ENCODE data around the gene RBM33.
A peak's percentile ranks its signal among the peaks of the same experiment; 100 is the strongest.

The RBM33 gene

DNA sequence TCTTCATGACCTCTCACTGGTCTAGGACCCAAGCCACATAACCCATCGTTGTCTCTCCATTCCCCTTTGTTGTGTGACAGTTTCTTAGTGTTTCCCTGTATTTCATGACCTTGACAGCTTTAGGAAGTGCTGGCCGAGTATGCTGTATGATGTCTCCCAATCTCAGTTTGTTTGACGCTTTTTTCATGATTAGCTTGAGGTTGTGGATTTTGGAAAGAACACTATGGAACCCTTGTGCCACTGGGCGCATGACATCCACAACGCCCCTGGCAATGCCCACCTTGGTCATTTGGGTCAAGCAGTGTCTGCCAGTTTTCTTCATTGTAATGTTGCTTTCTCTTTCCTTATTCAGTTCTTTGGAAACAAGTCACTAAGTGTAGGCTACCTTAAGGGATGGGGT, 52.3 kb downstream of the RBM33 start:
- H3K4me1 ChIP-seq, result peaks cover 0 to 13% (median 5%) of the 10 kb centered on the region in 10 experiments; a peak in 8 of 20 replicates
- no peak overlapping the region for H3K9ac ChIP-seq
- no peak overlapping the region for H3K4me2 ChIP-seq
- H4K20me1 ChIP-seq, result peaks cover 55 to 99% (median 86%) of the 10 kb centered on the region in 11 experiments; a peak in 21 of 22 replicates
- H3K27ac ChIP-seq, result no peak overlapping the region
- no peak for TF ChIP-seq Cebpa-rat (IDR thresholded peaks at IDR 0.05)
- H3K36me3 ChIP-seq, result peaks cover 47 to 98% (median 77%) of the 10 kb centered on the region in 11 experiments
- no peaks in the 10 kb centered on the region for H3K9me3 ChIP-seq (replicated peaks in 1 of 11)
- no peaks in the 10 kb centered on the region for H3K27me3 ChIP-seq
- no peak overlapping the region for H3K4me3 ChIP-seq

DNA sequence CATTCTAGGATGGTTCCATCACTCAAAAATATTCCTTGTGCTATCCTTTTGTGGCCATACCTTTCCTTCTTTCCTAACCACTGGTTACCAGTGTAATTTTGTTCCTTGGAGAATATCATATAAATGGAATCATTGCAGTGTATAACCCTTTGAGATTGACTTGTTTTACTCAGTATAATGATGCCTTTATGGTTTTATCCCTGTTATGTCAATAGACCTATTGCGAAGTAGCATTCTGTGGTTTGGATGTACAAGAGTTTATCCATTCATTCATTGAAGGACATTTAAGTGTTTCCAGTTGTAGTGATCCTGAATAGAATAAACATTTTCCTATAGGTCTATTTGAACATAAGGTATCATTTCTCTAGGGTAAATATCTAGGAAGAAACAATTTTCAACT, 54.2 kb downstream of the RBM33 start:
- Histone ChIP-seq H3K9me3 (replicated peaks in 1 of 11) (no peaks in the 10 kb centered on the region), H3K27ac (no peak overlapping the region), H3K4me1 (peaks cover 0 to 15% (median 6%) of the 10 kb centered on the region in 10 experiments; a peak in 9 of 20 replicates), H3K4me2 (no peak overlapping the region), H3K4me3 (no peak overlapping the region), H3K36me3 (peaks cover 55 to 98% (median 82%) of the 10 kb centered on the region in 11 experiments), H3K27me3 (no peaks in the 10 kb centered on the region), H3K9ac (no peak overlapping the region), H4K20me1 (peaks cover 45 to 95% (median 73%) of the 10 kb centered on the region in 11 experiments; a peak in 21 of 22 replicates)
- TF ChIP-seq Cebpa-rat (IDR thresholded peaks at IDR 0.05), result no peak

DNA sequence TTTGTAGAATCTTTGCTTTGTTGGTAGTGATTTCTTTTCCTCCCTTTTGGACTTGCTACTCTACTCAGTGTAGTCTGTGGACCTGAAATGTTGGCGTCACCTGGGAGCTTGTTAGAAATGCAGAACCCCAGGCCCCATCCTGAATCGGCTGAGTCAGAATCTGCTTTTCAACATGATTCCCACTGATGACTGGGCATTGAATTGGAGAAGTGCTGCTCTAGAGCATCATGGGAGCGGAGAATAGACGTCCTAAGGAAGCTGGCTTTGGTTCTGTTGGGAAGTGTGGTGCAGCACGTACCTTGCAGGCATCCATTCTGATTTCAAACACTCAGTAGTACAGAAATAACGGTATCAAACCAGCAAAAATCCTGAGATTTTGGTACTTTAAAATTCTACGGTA, 54.7 kb downstream of the RBM33 start:
- Histone ChIP-seq H3K9ac (no peak overlapping the region), H4K20me1 (peaks cover 44 to 95% (median 69%) of the 10 kb centered on the region in 11 experiments; a peak in 21 of 22 replicates)

DNA sequence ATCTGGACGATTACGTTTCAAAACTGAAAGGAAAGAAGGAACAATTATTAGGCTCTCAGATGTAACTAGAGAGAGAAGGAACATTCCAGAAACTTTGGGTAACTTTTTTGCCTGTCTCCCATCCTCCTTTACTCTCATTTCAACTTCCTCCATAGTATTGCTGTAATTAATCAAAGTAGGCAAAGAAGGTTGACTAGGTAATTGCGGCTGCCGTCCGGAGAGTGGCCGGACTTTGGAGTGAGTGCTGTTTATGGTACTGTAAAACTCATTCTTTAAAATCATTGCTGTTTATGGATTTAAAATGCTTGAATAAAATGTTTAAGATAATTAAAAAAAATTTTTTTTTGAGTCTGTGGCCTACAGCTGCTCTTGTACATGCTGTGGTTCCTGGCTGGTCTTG, 56.4 kb downstream of the RBM33 start:
- Histone ChIP-seq H4K20me1 (peaks cover 42 to 95% (median 65%) of the 10 kb centered on the region in 11 experiments; a peak in 21 of 22 replicates), H3K9me3 (replicated peaks in 1 of 11) (no peaks in the 10 kb centered on the region), H3K9ac (no peak overlapping the region), H3K4me2 (no peak overlapping the region), H3K36me3 (peaks cover 69 to 98% (median 93%) of the 10 kb centered on the region in 11 experiments), H3K4me1 (peaks cover 0 to 15% (median 4%) of the 10 kb centered on the region in 10 experiments; a peak in 7 of 20 replicates), H3K4me3 (no peak overlapping the region), H3K27me3 (no peaks in the 10 kb centered on the region), H3K27ac (no peak overlapping the region)
- no peak for TF ChIP-seq Cebpa-rat (IDR thresholded peaks at IDR 0.05)

More for the DNA sequence above, 54.7 kb downstream of the RBM33 start:
- no peak overlapping the region for H3K27ac ChIP-seq
- no peaks in the 10 kb centered on the region for H3K9me3 ChIP-seq (replicated peaks in 1 of 11)
- H3K4me2 ChIP-seq, result no peak overlapping the region
- peaks cover 0 to 15% (median 4%) of the 10 kb centered on the region in 10 experiments; a peak in 7 of 20 replicates for H3K4me1 ChIP-seq
- no peak for TF ChIP-seq Cebpa-rat (IDR thresholded peaks at IDR 0.05)
- no peaks in the 10 kb centered on the region for H3K27me3 ChIP-seq
- H3K4me3 ChIP-seq, result no peak overlapping the region
- peaks cover 57 to 98% (median 84%) of the 10 kb centered on the region in 11 experiments for H3K36me3 ChIP-seq

DNA sequence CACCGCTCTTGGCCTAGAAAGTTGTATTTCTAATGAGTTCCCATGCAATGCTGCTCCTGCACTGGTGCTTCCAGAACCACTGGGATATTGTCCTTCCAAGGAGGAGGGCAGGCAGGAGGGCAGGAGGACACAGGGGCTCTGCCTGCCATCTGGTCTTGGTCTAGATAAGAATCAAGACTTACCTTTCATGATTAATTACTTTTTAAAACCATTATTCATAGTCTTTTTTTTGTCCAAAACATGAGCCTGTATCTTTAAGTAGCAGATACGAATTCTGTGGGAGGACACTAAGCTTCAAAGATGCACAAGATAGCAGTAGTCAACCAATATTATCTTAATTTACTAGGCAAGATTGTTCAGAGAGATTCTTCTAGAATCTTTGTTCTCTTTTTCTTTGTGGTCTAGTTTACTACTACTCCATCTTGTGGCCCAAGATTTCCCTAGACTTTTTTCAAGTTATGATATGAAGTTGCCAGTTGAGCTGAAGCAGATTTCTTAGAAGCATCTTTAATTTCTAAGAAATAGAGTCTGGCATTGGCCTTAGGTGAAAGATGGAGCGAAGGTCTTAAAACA, 57.6 kb downstream of the RBM33 start:
- H3K4me3 ChIP-seq, result no peak overlapping the region
- H3K36me3 ChIP-seq, result peaks cover 75 to 99% (median 94%) of the 10 kb centered on the region in 11 experiments
- H3K9me3 ChIP-seq (replicated peaks in 1 of 11), result no peaks in the 10 kb centered on the region
- TF ChIP-seq Cebpa-rat (IDR thresholded peaks at IDR 0.05), result no peak
- peaks cover 42 to 95% (median 67%) of the 10 kb centered on the region in 11 experiments for H4K20me1 ChIP-seq
- H3K9ac ChIP-seq, result 0 out of 22 replicates have a peak overlapping the region, but pooled peaks of 1 of the 11 experiments have one; percentile 16
- no peaks in the 10 kb centered on the region for H3K27me3 ChIP-seq
- H3K4me2 ChIP-seq, result no peak overlapping the region
- H3K27ac ChIP-seq, result no peak overlapping the region
- H3K4me1 ChIP-seq, result peaks cover 0 to 15% (median 4%) of the 10 kb centered on the region in 10 experiments; a peak in 7 of 20 replicates

DNA sequence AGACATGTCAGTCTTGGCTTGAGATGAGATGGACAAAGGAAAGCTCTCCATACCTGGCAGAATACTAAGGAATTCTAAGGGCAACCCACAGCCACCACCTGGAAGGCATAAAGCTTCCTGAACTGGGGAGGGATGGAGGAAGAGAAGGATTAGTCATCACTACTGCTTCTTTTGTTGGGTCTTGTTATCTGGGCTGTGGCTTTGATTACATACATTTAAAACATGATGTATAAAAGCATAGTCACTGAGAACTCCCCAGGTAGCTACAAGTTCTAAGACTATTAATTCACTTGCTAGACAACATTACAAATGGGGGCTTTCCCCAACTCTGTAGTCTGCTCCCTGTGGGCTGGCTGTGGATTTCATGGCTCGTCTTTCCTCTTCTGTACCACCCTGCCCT, 58.2 kb downstream of the RBM33 start:
- peaks cover 81 to 99% (median 94%) of the 10 kb centered on the region in 11 experiments for H3K36me3 ChIP-seq
- H3K4me1 ChIP-seq, result peaks cover 0 to 15% (median 4%) of the 10 kb centered on the region in 10 experiments; a peak in 7 of 20 replicates
- H3K4me2 ChIP-seq, result 0 out of 22 replicates have a peak overlapping the region, but pooled peaks of 1 of the 11 experiments have one; percentile 3
- no peak overlapping the region for H3K27ac ChIP-seq
- no peaks in the 10 kb centered on the region for H3K9me3 ChIP-seq (replicated peaks in 1 of 11)
- peaks cover 37 to 92% (median 64%) of the 10 kb centered on the region in 11 experiments for H4K20me1 ChIP-seq
- TF ChIP-seq Cebpa-rat (IDR thresholded peaks at IDR 0.05), result no peak
- no peak overlapping the region for H3K9ac ChIP-seq
- no peaks in the 10 kb centered on the region for H3K27me3 ChIP-seq
- no peak overlapping the region for H3K4me3 ChIP-seq

DNA sequence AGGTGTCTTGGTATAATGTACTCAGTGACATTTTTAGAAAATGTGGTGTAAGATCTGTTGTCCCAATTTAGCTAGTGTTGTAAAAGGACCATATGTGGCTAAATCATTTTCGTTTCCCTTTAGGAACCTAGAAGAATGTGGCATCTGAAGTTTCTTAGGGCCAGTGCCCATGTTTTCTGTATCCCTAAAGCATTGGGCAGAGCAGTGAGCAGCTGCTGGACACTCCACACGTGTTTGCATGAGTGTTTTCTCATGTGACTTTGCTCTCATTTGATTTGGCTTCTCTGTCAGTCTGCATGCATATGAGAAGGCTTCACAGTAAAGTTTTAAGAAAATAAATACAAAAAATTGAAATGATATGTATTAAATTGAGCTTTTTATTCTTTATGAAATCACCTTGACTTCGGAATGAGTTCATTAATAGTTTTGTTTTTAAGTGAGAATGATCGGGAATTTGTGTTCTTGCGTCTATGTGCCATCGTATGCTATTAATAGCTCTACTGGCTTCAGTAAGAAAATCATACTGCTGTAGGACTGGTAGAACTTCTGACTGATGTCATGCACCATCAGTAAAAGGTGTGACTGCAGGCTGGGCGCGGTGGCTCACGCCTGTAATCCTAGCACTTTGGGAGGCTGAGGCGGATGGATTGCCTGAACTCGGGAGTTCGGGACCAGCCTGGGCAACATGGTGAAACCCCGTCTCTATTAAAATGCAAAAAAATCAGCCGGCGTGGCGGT, 61.3 kb downstream of the RBM33 start:
- H3K4me1 ChIP-seq, result peaks cover 13 to 20% (median 16%) of the 10 kb centered on the region in 10 experiments; a peak in 16 of 20 replicates
- no peak overlapping the region for H3K4me3 ChIP-seq
- no peak overlapping the region for H3K27ac ChIP-seq
- H3K9me3 ChIP-seq (replicated peaks in 1 of 11), result no peaks in the 10 kb centered on the region
- TF ChIP-seq Cebpa-rat (IDR thresholded peaks at IDR 0.05), result no peak
- peaks cover 32 to 89% (median 64%) of the 10 kb centered on the region in 11 experiments for H4K20me1 ChIP-seq
- H3K4me2 ChIP-seq, result no peak overlapping the region
- no peaks in the 10 kb centered on the region for H3K27me3 ChIP-seq
- no peak overlapping the region for H3K9ac ChIP-seq
- H3K36me3 ChIP-seq, result peaks cover 96 to 100% (median 98%) of the 10 kb centered on the region in 11 experiments

DNA sequence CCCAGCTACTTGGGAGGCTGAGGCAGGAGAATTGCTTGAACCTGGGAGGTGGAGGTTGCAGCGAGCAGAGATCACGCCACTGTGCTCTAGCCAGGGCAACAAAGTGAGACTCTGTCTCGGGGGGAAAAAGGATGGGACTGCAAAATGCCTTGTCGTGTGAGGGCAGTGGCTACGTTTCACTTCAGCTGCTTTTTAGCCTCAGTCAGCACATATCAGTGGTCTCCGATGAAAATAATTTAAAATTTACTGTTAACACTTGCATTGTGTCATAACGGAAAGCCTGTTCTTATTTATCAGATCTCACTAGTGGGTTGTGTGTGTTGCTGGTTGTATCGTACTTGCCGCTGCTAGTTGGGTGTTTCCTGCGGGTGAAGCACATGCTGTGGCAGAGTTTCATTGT, 61.9 kb downstream of the RBM33 start:
- no peak overlapping the region for H3K9ac ChIP-seq
- H3K4me3 ChIP-seq, result no peak overlapping the region
- H3K4me1 ChIP-seq, result peaks cover 14 to 25% (median 20%) of the 10 kb centered on the region in 10 experiments; a peak in 16 of 20 replicates
- no peak overlapping the region for H3K27ac ChIP-seq
- no peak for TF ChIP-seq Cebpa-rat (IDR thresholded peaks at IDR 0.05)
- H3K36me3 ChIP-seq, result peaks cover 96 to 100% (median 98%) of the 10 kb centered on the region in 11 experiments
- no peaks in the 10 kb centered on the region for H3K9me3 ChIP-seq (replicated peaks in 1 of 11)
- H3K27me3 ChIP-seq, result no peaks in the 10 kb centered on the region
- H4K20me1 ChIP-seq, result peaks cover 34 to 90% (median 67%) of the 10 kb centered on the region in 11 experiments
- H3K4me2 ChIP-seq, result no peak overlapping the region

DNA sequence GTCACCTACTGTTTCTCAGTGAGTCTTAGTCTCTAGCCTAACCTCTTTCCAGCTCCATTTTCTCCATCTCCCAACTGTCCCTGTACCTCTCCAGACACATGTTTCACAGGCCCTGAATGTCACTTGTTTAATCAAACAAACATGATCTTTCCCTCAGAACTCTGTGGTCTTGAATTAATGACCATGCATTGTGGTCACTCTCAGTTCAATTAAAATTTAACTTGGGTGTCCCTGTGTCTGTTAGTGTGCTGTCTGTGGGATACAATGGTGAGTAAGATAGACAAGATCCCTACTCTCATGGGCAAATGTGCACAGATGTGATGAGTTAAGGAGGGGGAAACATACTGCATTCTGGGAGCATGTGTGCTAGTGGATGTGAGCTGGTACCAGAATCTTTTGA, 65.0 kb downstream of the RBM33 start:
- TF ChIP-seq Cebpa-rat (IDR thresholded peaks at IDR 0.05), result no peak
- H3K9me3 ChIP-seq (replicated peaks in 1 of 11), result no peaks in the 10 kb centered on the region
- H3K4me2 ChIP-seq, result peak overlapping the region in 1 of 11 experiments; percentile 36; a peak in 1 of 22 replicates
- H3K27me3 ChIP-seq, result no peaks in the 10 kb centered on the region
- no peak overlapping the region for H3K9ac ChIP-seq
- peaks cover 22 to 39% (median 34%) of the 10 kb centered on the region in 10 experiments for H3K4me1 ChIP-seq
- H3K4me3 ChIP-seq, result no peak overlapping the region
- no peak overlapping the region for H3K27ac ChIP-seq
- peaks cover 63 to 95% (median 86%) of the 10 kb centered on the region in 11 experiments for H4K20me1 ChIP-seq
- peaks cover 96 to 100% (median 98%) of the 10 kb centered on the region in 11 experiments for H3K36me3 ChIP-seq
